Progenitor cell of endocrine pancreas (in vitro differentiated cells): ENCODE results near the gene ZNF26. TPM values are rescaled to one million over a fixed set of nuclear protein-coding genes. Genes with fewer than 3 reads are reported as not detected.

ENCODE experiments used
- DNase-seq: peaks from one replicate; pipeline ENCODE4 v3.0.0; 2021; ENCODE audit warnings: low spot score; ENCODE audit not compliant: unreplicated experiment
- H3K27ac Mint-ChIP-seq: 2 replicates; pipeline ENCODE4 v1.8.0; 2021; ENCODE audit warnings: mild to moderate bottlenecking, moderate library complexity, mixed read lengths
- H3K27me3 Mint-ChIP-seq: 2 replicates; pipeline ENCODE4 v1.8.0; 2021; ENCODE audit warnings: mixed read lengths
- H3K36me3 Mint-ChIP-seq: 2 replicates; pipeline ENCODE4 v1.8.0; 2022; ENCODE audit warnings: mixed read lengths; ENCODE audit not compliant: insufficient read depth
- H3K4me1 Mint-ChIP-seq: 2 replicates; pipeline ENCODE4 v1.8.0; 2021; ENCODE audit warnings: low read depth, mixed read lengths
- H3K4me3 Mint-ChIP-seq: 2 replicates; pipeline ENCODE4 v1.8.0; 2021; ENCODE audit warnings: low read depth, mild to moderate bottlenecking, moderate library complexity, mixed read lengths
- H3K9me3 Mint-ChIP-seq: 2 replicates; pipeline ENCODE4 v1.8.0; 2021; ENCODE audit warnings: low read depth, mixed read lengths
- total RNA-seq: library from RNA; stranded (reverse); gene quantifications from 2 replicates; pipeline ENCODE4 v1.2.1, GENCODE V29; 2021
- TF ChIP-seq, protein P1 (sequence below): fragments of 200-600 bp; sonication (generic); IDR thresholded peaks from one replicate; pipeline ENCODE4 v1.5.0; 2021; ENCODE audit warnings: antibody characterized with exemption, mild to moderate bottlenecking; ENCODE audit not compliant: unreplicated experiment

The ZNF26 gene
- total RNA-seq, 1 donor from 2014 or later = 12.9 TPM

DNA sequence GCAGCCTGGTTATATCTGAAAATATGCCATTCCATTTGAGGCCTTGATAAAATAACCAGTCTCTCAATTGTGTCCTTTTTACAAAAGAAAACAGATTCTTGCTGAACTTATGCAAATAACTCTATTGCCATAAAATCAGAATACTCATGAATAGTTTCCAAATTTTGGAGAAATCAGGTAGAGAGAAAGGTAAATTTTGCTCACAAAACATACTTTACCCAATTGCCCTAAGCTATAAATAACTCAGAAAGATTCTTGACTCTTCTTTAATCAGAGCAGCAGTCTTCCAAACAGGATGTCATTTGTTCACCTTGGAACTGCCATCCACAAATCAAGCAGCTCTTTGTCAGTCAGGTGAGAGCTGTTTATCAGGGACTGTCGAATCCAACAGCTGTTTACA lies 12.6 kb downstream of the ZNF26 start:
- Mint-ChIP-seq H3K4me1 (no peaks in the 10 kb centered on the region), H3K4me3 (no peak overlapping the region), H3K27ac (no peak overlapping the region), H3K36me3 (peaks cover 67% of the 10 kb centered on the region), H3K27me3 (no peaks in the 10 kb centered on the region), H3K9me3 (peaks cover 48% of the 10 kb centered on the region)
- TF ChIP-seq, protein P1, sequence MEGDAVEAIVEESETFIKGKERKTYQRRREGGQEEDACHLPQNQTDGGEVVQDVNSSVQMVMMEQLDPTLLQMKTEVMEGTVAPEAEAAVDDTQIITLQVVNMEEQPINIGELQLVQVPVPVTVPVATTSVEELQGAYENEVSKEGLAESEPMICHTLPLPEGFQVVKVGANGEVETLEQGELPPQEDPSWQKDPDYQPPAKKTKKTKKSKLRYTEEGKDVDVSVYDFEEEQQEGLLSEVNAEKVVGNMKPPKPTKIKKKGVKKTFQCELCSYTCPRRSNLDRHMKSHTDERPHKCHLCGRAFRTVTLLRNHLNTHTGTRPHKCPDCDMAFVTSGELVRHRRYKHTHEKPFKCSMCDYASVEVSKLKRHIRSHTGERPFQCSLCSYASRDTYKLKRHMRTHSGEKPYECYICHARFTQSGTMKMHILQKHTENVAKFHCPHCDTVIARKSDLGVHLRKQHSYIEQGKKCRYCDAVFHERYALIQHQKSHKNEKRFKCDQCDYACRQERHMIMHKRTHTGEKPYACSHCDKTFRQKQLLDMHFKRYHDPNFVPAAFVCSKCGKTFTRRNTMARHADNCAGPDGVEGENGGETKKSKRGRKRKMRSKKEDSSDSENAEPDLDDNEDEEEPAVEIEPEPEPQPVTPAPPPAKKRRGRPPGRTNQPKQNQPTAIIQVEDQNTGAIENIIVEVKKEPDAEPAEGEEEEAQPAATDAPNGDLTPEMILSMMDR = no peak
- DNase-seq = no peak

DNA sequence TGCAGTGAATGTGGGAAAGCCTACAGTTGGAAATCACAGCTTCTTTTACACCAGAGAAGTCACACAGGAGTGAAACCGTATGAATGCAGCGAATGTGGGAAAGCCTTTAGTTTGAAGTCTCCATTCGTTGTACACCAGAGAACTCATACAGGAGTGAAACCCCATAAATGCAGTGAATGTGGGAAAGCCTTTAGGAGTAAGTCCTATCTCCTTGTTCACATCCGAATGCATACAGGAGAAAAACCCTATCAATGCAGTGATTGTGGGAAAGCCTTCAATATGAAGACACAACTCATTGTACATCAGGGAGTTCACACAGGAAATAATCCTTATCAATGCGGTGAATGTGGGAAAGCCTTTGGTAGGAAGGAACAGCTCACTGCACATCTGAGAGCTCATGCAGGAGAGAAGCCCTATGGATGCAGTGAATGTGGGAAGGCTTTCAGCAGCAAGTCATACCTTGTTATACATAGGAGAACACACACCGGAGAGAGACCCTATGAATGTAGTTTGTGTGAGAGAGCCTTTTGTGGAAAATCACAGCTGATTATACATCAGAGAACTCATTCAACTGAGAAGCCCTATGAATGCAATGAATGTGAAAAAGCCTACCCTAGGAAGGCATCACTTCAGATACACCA lies 24.6 kb downstream of the ZNF26 start:
- Mint-ChIP-seq H3K4me3 (no peak overlapping the region), H3K36me3 (peaks cover 90% of the 10 kb centered on the region), H3K9me3 (peaks cover 52% of the 10 kb centered on the region), H3K4me1 (no peaks in the 10 kb centered on the region), H3K27me3 (no peaks in the 10 kb centered on the region), H3K27ac (no peak overlapping the region)
- TF ChIP-seq, protein P1 = no peak
- DNase-seq = no peak

DNA sequence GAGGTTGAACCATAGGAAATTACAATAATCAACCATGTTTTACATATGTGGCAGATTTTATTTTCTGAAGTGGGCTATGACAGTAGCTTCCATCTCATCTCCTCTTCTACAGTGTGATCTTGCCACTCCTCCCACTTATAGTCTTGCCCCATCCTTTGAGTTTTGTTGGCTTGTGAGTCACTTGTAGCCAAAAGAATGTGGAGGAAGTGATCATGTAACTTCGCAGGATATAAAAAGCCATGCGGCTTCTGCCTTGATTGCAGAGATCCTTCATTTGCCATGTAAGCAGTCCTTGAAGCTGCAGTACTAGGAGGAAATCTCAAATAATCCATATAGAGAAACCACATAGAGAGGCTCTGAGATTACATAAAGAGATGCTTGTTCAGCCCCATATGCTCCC lies 37.4 kb downstream of the ZNF26 start:
- H3K36me3 Mint-ChIP-seq = peaks cover 35% of the 10 kb centered on the region
- TF ChIP-seq, protein P1 = no peak

DNA sequence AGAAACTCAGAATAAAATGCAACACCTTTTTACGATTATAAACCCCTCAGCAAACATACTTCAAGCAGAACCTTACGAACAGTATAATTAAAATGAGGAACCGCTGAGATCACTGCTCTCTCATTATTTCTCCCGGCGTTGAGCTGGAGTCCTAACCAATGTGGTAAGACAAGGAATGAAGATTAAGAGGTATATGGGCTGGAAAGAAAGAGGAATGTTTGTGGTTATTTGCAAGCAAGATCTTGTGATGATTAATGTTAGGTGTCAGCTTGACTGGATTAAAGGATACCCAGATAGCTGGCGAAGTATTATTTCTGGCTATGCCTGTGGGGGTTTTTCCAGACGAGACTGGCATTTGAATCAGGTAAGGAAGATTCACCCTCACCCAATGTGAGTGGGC lies 40.8 kb downstream of the ZNF26 start:
- TF ChIP-seq, protein P1 = no peak
- no peaks in the 10 kb centered on the region for H3K4me1 Mint-ChIP-seq
- H3K36me3 Mint-ChIP-seq = peaks cover 17% of the 10 kb centered on the region
- no peak for DNase-seq
- no peaks in the 10 kb centered on the region for H3K27me3 Mint-ChIP-seq
- H3K9me3 Mint-ChIP-seq = peaks cover 43% of the 10 kb centered on the region
- no peak overlapping the region for H3K27ac Mint-ChIP-seq
- no peak overlapping the region for H3K4me3 Mint-ChIP-seq

More for the DNA sequence above, 37.4 kb downstream of the ZNF26 start:
- peaks cover 52% of the 10 kb centered on the region for H3K9me3 Mint-ChIP-seq
- no peak for DNase-seq
- H3K4me1 Mint-ChIP-seq = no peaks in the 10 kb centered on the region
- H3K4me3 Mint-ChIP-seq = no peak overlapping the region
- H3K27ac Mint-ChIP-seq = no peak overlapping the region
- H3K27me3 Mint-ChIP-seq = no peaks in the 10 kb centered on the region

DNA sequence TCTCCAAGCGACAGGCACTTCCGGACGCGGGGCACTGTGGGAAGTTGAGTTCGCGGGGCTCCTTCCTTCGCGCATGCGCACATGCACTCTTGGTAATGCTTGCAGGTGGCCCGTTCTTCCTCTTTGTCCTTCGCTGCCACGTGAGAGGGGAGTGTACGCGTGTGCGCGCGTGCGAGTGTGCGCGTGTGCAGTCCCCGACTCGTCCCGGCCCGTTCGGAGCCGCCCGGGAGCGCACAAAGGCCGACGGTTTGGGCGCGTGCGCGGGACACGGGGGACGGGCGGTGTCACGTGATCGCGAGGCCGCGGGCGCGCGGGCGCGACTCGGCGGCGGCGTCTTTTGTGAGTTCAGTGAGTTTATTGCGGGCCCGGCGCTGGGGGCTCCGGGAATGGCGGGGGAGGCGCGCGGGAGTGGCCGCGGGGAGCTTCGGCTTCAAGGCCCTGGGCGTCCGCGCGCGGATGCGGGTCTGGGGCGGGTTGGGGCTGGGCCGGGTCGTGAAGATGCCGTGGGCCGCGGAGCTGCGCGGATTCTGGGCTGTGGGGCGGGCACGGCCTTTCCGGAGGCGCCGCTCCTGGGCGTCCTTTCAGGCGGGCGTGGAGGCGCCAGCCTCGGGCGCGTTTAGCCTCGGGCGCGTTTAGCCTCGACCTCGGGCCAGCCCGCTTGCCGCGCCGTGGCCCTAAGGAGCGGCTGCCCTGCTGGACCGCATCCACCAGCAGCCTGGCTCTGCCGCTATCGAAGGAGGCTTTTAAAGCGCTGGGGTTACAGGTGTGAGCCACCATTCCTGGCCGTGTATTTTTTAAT lies 51.2 kb downstream of the ZNF26 start, which contains the start of gene ZNF84:
Gene ZNF84, plus strand, starts transcription at position 303 of the 799 bp plus-strand sequence. CDS start 3,959 bp downstream, outside the sequence.
- H3K27me3 Mint-ChIP-seq = no peaks in the 10 kb centered on the region
- peaks cover 40% of the 10 kb centered on the region for H3K9me3 Mint-ChIP-seq
- peak within 1 kb of the TSS; percentile 90 for H3K4me3 Mint-ChIP-seq
- peaks cover 2% of the 10 kb centered on the region for H3K4me1 Mint-ChIP-seq
- H3K27ac Mint-ChIP-seq = peak within 1 kb of the TSS; percentile 99
- TF ChIP-seq, protein P1 = no peak
- peak; percentile 92 for DNase-seq
- H3K36me3 Mint-ChIP-seq = peaks cover 43% of the 10 kb centered on the region
